ENCODE results near the gene CACNA2D3. TPM values are rescaled to one million over a fixed set of nuclear protein-coding genes. Genes with fewer than 3 reads are reported as not detected.

CACNA2D3 gene
- total RNA-seq, 2 donors from 2014 or later: 0.42 to 0.98 TPM

DNA sequence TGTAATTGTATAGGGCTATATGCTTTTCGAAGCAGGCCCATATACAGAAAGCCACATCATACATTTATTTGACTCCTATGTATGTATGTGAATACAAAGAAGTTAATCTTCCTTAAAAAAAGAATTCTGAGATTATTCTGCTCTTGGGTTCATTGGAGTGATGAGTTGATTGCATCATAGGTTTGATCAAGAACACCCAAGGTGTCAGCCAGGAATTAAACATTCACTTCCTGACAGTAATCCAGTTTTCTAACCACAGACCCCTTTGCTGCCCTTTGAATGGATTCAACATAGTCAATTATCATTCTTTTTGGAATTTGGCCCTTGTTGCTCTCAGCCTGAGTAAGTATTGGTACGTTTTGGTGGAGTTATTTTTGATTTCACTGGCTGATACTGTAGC lies 225.6 kb downstream of the CACNA2D3 start:
- TF ChIP-seq, protein P1, sequence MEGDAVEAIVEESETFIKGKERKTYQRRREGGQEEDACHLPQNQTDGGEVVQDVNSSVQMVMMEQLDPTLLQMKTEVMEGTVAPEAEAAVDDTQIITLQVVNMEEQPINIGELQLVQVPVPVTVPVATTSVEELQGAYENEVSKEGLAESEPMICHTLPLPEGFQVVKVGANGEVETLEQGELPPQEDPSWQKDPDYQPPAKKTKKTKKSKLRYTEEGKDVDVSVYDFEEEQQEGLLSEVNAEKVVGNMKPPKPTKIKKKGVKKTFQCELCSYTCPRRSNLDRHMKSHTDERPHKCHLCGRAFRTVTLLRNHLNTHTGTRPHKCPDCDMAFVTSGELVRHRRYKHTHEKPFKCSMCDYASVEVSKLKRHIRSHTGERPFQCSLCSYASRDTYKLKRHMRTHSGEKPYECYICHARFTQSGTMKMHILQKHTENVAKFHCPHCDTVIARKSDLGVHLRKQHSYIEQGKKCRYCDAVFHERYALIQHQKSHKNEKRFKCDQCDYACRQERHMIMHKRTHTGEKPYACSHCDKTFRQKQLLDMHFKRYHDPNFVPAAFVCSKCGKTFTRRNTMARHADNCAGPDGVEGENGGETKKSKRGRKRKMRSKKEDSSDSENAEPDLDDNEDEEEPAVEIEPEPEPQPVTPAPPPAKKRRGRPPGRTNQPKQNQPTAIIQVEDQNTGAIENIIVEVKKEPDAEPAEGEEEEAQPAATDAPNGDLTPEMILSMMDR (IDR thresholded peaks at IDR 0.05): no peak
- DNase-seq: no peak
- intact Hi-C loops (cut with DNase I): no loop called here
- Histone ChIP-seq H3K36me3 (no peaks in the 10 kb centered on the region), H3K4me3 (no peak overlapping the region), H3K4me1 (no peaks in the 10 kb centered on the region), H3K9me3 (no peaks in the 10 kb centered on the region), H3K9ac (ENCODE audit: low read depth in 2 of 2, low read length in 2 of 2) (no peak overlapping the region), H3K27ac (no peak overlapping the region), H3K27me3 (no peaks in the 10 kb centered on the region)

DNA sequence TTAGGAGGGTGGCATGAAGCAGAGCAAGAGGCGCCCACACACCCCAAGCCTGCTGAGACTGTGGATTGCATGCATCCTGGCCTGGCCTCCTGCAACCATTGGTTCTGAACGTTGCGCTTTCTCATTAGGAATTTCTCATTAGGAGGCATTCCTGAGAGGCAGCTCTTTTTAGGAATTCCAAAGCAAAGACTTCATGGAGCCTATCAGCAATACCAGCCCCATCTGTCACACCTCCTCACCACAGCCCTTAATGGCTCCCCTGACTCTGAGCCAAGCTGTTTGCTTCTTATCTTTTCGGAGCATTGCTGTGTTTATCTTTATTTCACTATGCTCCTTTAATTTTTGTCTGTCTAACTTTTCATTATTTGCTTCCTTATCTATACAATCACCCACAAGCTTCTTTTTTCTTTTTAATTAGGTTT lies 226.9 kb downstream of the CACNA2D3 start:
- intact Hi-C loops (cut with DNase I): no loop called here

DNA sequence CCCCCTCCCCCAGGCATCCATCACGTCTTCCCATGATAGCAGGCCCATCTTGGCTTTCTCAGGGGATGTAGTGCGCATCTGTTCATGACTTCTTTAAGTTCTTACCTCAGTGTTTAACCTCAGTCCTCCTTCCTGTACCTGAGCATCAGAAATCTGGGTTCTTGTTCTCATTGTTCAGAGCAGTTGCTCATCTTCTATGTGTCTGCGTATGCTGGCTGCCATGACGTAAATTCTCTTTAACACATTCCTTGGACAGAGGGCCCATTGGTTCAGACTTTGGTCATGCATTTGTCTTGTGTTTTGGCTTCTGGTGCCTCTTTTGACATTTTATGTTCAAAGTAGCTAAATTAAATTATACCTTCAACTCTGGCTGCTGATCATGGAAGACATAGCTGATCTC lies 227.3 kb downstream of the CACNA2D3 start:
- Histone ChIP-seq H3K4me1 (no peaks in the 10 kb centered on the region), H3K36me3 (no peaks in the 10 kb centered on the region), H3K27me3 (no peaks in the 10 kb centered on the region), H3K4me3 (no peak overlapping the region), H3K9ac (ENCODE audit: low read depth in 2 of 2, low read length in 2 of 2) (no peak overlapping the region), H3K9me3 (no peaks in the 10 kb centered on the region), H3K27ac (no peak overlapping the region)
- TF ChIP-seq, protein P1 (IDR thresholded peaks at IDR 0.05): no peak
- no peak for DNase-seq
- intact Hi-C loops (cut with DNase I): no loop called here

More for the DNA sequence above, 226.9 kb downstream of the CACNA2D3 start:
- Histone ChIP-seq H3K4me3 (no peak overlapping the region), H3K9ac (ENCODE audit: low read depth in 2 of 2, low read length in 2 of 2) (no peak overlapping the region), H3K27ac (no peak overlapping the region), H3K9me3 (no peaks in the 10 kb centered on the region), H3K36me3 (no peaks in the 10 kb centered on the region), H3K4me1 (no peaks in the 10 kb centered on the region), H3K27me3 (no peaks in the 10 kb centered on the region)
- TF ChIP-seq, protein P1 (IDR thresholded peaks at IDR 0.05): no peak
- DNase-seq: no peak

DNA sequence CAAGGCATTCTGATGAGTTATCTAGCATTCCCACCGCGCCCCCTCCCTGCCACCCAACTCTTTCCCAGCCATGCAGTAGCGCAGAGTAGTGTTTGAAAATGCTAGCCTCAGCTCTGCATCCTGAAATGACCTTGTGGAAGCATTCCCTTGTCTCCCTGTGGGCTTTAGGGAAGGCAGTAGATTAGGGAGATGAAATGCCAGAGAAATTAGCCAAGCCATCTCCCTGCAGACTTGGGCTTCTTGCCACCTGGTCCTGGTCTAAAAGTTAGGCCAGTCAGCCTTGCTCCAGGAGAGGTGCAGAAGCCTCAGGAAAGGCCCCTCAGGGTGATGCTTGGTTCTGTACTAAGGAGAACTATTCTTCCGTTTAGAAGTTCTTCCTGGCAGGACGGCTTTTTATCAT lies 231.2 kb downstream of the CACNA2D3 start:
- no peaks in the 10 kb centered on the region for H3K9me3 ChIP-seq
- intact Hi-C loops (cut with DNase I): no loop called here
- H3K4me3 ChIP-seq: no peak overlapping the region
- H3K36me3 ChIP-seq: no peaks in the 10 kb centered on the region
- no peaks in the 10 kb centered on the region for H3K27me3 ChIP-seq
- no peaks in the 10 kb centered on the region for H3K4me1 ChIP-seq
- TF ChIP-seq, protein P1 (IDR thresholded peaks at IDR 0.05): no peak
- H3K27ac ChIP-seq: no peak overlapping the region
- H3K9ac ChIP-seq (ENCODE audit: low read depth in 2 of 2, low read length in 2 of 2): no peak overlapping the region
- DNase-seq: no peak

DNA sequence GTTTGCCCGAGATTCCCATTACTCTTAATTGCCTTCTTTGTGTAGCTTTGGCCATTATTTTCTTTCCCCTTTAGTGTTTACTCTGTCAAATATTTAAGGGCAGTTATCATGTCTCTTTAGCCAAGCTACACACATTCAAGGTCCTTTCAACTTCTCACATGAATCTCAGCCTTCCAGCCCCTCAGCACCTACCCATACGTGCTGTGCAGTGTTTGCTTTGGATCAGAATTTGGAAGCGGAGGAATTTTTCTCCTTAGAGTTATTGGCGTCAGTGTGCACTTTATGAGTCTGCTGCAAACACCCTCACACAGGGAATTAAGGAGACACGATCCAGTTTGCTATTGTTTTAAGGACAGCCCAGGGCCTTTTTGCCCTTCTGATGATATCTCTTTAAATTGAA lies 231.6 kb downstream of the CACNA2D3 start:
- H3K36me3 ChIP-seq: no peaks in the 10 kb centered on the region
- no peaks in the 10 kb centered on the region for H3K9me3 ChIP-seq
- H3K27ac ChIP-seq: no peak overlapping the region
- no peak for DNase-seq
- TF ChIP-seq, protein P1 (IDR thresholded peaks at IDR 0.05): no peak
- H3K4me1 ChIP-seq: no peaks in the 10 kb centered on the region
- intact Hi-C loops (cut with DNase I): no loop called here
- H3K27me3 ChIP-seq: no peaks in the 10 kb centered on the region
- H3K9ac ChIP-seq (ENCODE audit: low read depth in 2 of 2, low read length in 2 of 2): no peak overlapping the region
- H3K4me3 ChIP-seq: no peak overlapping the region

DNA sequence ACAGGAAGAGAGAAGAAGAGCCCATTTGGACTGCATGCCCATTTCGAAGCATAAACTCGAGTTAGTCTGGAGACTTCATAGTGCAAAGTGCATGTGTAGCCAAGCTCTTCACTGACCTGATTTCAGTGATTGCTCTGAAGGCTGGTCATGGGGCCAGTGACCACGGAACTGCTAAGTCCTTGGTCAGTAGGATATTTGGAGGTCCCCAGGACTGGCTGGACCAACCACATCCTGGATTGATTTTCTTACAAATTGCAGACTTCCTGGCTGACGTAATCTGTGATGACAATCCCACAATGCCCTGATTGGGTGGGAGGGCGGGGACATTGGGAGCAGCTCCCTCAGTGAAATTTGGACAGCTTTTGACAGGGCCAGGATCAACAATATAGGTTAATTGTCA lies 233.4 kb downstream of the CACNA2D3 start:
- no peak overlapping the region for H3K4me3 ChIP-seq
- H3K27ac ChIP-seq: no peak overlapping the region
- no peaks in the 10 kb centered on the region for H3K9me3 ChIP-seq
- TF ChIP-seq, protein P1 (IDR thresholded peaks at IDR 0.05): no peak
- intact Hi-C loops (cut with DNase I): no loop called here
- H3K4me1 ChIP-seq: no peaks in the 10 kb centered on the region
- no peaks in the 10 kb centered on the region for H3K27me3 ChIP-seq
- no peaks in the 10 kb centered on the region for H3K36me3 ChIP-seq
- DNase-seq: no peak
- H3K9ac ChIP-seq (ENCODE audit: low read depth in 2 of 2, low read length in 2 of 2): no peak overlapping the region

All from colonic mucosa (tissue), 4 donors.